Suprapubic skin (tissue), 4 donors: ENCODE data around the gene ANKRD24.

ENCODE experiments used
- POLR2A ChIP-seq, 2 donors: fragments of 450-650 bp; IDR thresholded peaks; one replicate each; pipeline ENCODE4 v1.6.1; 2017; ENCODE audit warnings: antibody characterized with exemption in 2 of 2, mild to moderate bottlenecking in 2 of 2, moderate library complexity in 2 of 2
- POLR2AphosphoS5 ChIP-seq, 3 donors: sonication (generic); formaldehyde crosslinking; IDR thresholded peaks; one replicate each; pipeline ENCODE4 v1.6.1; 2017; ENCODE audit warnings: antibody characterized with exemption in 3 of 3
- TF ChIP-seq, protein P1 (sequence below), 2 donors: fragments of 200-600 bp in 1 of 2; fragments of 450-650 bp in 1 of 2; sonication (generic) in 1 of 2; IDR thresholded peaks; one replicate each; pipeline ENCODE4 v1.5.1; 2016 to 2019; ENCODE audit warnings: antibody characterized with exemption in 2 of 2, mild to moderate bottlenecking in 1 of 2, moderate library complexity in 1 of 2

DNA sequence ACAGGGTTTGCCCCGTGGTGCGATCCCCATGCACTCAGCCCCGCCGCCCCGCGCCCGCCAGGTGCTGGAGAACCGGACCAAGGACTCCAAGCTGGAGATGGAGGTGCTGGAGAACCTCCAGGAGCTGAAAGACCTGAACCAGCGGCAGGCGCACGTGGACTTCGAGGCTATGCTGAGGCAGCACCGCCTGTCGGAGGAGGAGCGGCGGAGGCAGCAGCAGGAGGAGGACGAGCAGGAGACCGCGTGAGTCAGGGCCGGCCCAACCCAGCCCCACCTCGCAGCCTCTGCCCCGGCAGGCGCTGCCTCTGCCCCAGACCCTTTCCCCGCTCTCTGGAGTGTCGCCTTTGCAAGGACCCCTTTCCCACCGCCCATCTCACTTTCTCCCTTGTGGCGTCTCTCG, 75.7 kb downstream of the ANKRD24 start:
- TF ChIP-seq, protein P1, sequence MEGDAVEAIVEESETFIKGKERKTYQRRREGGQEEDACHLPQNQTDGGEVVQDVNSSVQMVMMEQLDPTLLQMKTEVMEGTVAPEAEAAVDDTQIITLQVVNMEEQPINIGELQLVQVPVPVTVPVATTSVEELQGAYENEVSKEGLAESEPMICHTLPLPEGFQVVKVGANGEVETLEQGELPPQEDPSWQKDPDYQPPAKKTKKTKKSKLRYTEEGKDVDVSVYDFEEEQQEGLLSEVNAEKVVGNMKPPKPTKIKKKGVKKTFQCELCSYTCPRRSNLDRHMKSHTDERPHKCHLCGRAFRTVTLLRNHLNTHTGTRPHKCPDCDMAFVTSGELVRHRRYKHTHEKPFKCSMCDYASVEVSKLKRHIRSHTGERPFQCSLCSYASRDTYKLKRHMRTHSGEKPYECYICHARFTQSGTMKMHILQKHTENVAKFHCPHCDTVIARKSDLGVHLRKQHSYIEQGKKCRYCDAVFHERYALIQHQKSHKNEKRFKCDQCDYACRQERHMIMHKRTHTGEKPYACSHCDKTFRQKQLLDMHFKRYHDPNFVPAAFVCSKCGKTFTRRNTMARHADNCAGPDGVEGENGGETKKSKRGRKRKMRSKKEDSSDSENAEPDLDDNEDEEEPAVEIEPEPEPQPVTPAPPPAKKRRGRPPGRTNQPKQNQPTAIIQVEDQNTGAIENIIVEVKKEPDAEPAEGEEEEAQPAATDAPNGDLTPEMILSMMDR (IDR thresholded peaks at IDR 0.05) = no peak
- TF ChIP-seq POLR2AphosphoS5 (IDR thresholded peaks at IDR 0.05) (no peak), POLR2A (IDR thresholded peaks at IDR 0.05) (no peak)
